K562 (cell line): ENCODE data around the gene PCBP4. TPM values are rescaled to one million over a fixed set of nuclear protein-coding genes. Genes with fewer than 3 reads are reported as not detected.
A peak's percentile ranks its signal among the peaks of the same experiment; 100 is the strongest.

Experiments
- CEBPB ChIP-seq: fragments of 450-650 bp; IDR thresholded peaks from 2 replicates; pipeline ENCODE4 v1.6.1; 2016; ENCODE audit warnings: missing genetic modification characterization, missing compliant biosample characterization
- CHD7 ChIP-seq: fragments of 200-600 bp; sonication (generic); IDR thresholded peaks from one replicate; pipeline ENCODE4 v1.6.1; 2012; ENCODE audit warnings: mild to moderate bottlenecking, low read depth, low read length, inconsistent platforms
- E2F6 ChIP-seq, 2 experiments: IDR thresholded peaks; 2 replicates each; pipeline ENCODE4 v1.6.1; 2011; ENCODE audit warnings: borderline replicate concordance in 1 of 2, control low read depth in 1 of 2, low read depth in 1 of 2, low read length in 1 of 2, mild to moderate bottlenecking in 1 of 2, mixed read lengths in 1 of 2, moderate library complexity in 1 of 2; ENCODE audit not compliant: insufficient read depth in 1 of 2, insufficient read length in 1 of 2, poor library complexity in 1 of 2, severe bottlenecking in 1 of 2; ENCODE audit errors: extremely low read depth in 1 of 2
- MTA3 ChIP-seq: fragments of 450-650 bp; formaldehyde crosslinking; IDR thresholded peaks from 2 replicates; pipeline ENCODE4 v1.6.1; 2017; ENCODE audit warnings: mild to moderate bottlenecking, borderline replicate concordance
- PTBP1 ChIP-seq: fragments of 200-400 bp; formaldehyde crosslinking; IDR thresholded peaks from 2 replicates; pipeline ENCODE4 v1.6.1; 2017; ENCODE audit warnings: low read depth, low read length
- TCF7L2 ChIP-seq: fragments of 150-350 bp; IDR thresholded peaks from 2 replicates; pipeline ENCODE4 v1.6.1; 2016; ENCODE audit warnings: low read depth, mild to moderate bottlenecking, low read length, moderate library complexity
- ZBTB5 ChIP-seq: fragments of 450-650 bp; IDR thresholded peaks from 2 replicates; pipeline ENCODE4 v1.6.1; 2017; ENCODE audit warnings: antibody characterized with exemption
- ZNF511 ChIP-seq: sonication (generic); formaldehyde crosslinking; IDR thresholded peaks from 2 replicates; pipeline ENCODE4 v1.8.0; 2022; ENCODE audit warnings: mild to moderate bottlenecking, missing genetic modification reagents
- polyA plus RNA-seq, 8 experiments: library from polyadenylated mRNA; depleted of rRNA in 4 of 8; stranded (reverse) in 5 of 8; unstranded in 3 of 8; fragments of >200 nt; fragmentation: Nextera tagmentation in 2 of 8; fragmentation: Illumina TruSeq in 1 of 8; extraction: Ambion mirVana in 2 of 8; extraction: Trizol in 1 of 8; gene quantifications; 2 replicates each; pipeline versions ENCODE4 v1.2.1 to v1.2.3, GENCODE V29; 2011 to 2014; ENCODE audit warnings: inconsistent platforms in 1 of 8, missing spikeins in 1 of 8
- total RNA-seq, 7 experiments: library from RNA; depleted of rRNA in 6 of 7; stranded (reverse); fragments of >200 nt in 6 of 7; fragmentation: Illumina TruSeq in 2 of 7; extraction: Trizol in 2 of 7; gene quantifications; 2 replicates each; pipeline versions ENCODE4 v1.2.1 to v1.2.3, GENCODE V29; 2011 to 2021; ENCODE audit warnings: low replicate concordance in 1 of 7
- TF ChIP-seq, protein P1 (sequence below): fragments of 450-650 bp; conservative IDR thresholded peaks from 2 replicates; pipeline ENCODE4 v1.6.1; 2016; ENCODE audit warnings: missing genetic modification characterization, low read depth, mild to moderate bottlenecking, missing compliant biosample characterization, moderate library complexity

The PCBP4 gene
- total and polyA plus RNA-seq, 9 of the 15 experiments (the other 6 are each of a cell fraction or from before 2014, with no cell fraction given) = 0.06 to 5.8 (median 2.6) TPM

GRCh38 chr3:51982838-51983577 lies 15.8 kb upstream of the PCBP4 start, which contains the start of gene ACY1 (continued):
- TF ChIP-seq CHD7 = no peak
- TF ChIP-seq, protein P1, sequence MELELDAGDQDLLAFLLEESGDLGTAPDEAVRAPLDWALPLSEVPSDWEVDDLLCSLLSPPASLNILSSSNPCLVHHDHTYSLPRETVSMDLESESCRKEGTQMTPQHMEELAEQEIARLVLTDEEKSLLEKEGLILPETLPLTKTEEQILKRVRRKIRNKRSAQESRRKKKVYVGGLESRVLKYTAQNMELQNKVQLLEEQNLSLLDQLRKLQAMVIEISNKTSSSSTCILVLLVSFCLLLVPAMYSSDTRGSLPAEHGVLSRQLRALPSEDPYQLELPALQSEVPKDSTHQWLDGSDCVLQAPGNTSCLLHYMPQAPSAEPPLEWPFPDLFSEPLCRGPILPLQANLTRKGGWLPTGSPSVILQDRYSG (tag) = no peak
- peak; percentile 50; the same call in 1 of the 2 replicates for TF ChIP-seq CEBPB
- no peak for TF ChIP-seq TCF7L2
- TF ChIP-seq MTA3 = peak; percentile 40
- TF ChIP-seq ZBTB5 = no peak
- TF ChIP-seq PTBP1 = no peak
- peak; percentile 75 to 76 for TF ChIP-seq E2F6 (IDR thresholded peaks at IDR 0.05; ENCODE audit: borderline replicate concordance in 1 of 2, extremely low read depth in 1 of 2, insufficient read depth in 1 of 2, insufficient read length in 1 of 2, low read depth in 1 of 2, low read length in 1 of 2, poor library complexity in 1 of 2, severe bottlenecking in 1 of 2)
- no peak for TF ChIP-seq ZNF511 (CRISPR knock-in tag)
